SK-N-SH (cell line): ENCODE measurements around the gene NR6A1. TPM values are rescaled to one million over a fixed set of nuclear protein-coding genes. Genes with fewer than 3 reads are reported as not detected.

Experiments
- CTCF ChIA-PET: fragments of 300-600, 350-600 bp; formaldehyde crosslinking; extraction: SDS; loops from one replicate; lab custom pipeline; 2021; lab: Yijun Ruan, JAX
- POLR2A ChIA-PET: fragments of 350-600 bp; sonication (Branson Sonifier 250); formaldehyde crosslinking; extraction: SDS; loops from one replicate; lab custom pipeline; 2020; ENCODE audit warnings: antibody characterized with exemption, inconsistent platforms; lab: Yijun Ruan, JAX
- DNase-seq: peaks from one replicate; pipeline ENCODE4 v3.0.0; 2012
- H2AFZ ChIP-seq: fragments of 200-600 bp; sonication (generic); 2 replicates; pipeline ENCODE4 v1.8.1; 2016; ENCODE audit warnings: antibody characterized with exemption, mild to moderate bottlenecking, low read depth
- H3F3A ChIP-seq: fragments of 200-600 bp; sonication (generic); replicated peaks from 2 replicates; pipeline ENCODE3; 2016; ENCODE audit warnings: antibody characterized with exemption, mild to moderate bottlenecking; ENCODE audit not compliant: insufficient read depth
- H3K27ac ChIP-seq, 2 experiments: fragments of 200-500 bp in 1 of 2; fragments of 200-600 bp in 1 of 2; sonication (Bioruptor generic) in 1 of 2; sonication (generic), shearing (Covaris generic) in 1 of 2; 2 replicates each; pipeline versions ENCODE4 v1.5.1 to v1.6.1; 2014 to 2016; ENCODE audit warnings: low read depth in 2 of 2, inconsistent platforms in 1 of 2, low read length in 1 of 2, mild to moderate bottlenecking in 1 of 2, mixed read lengths in 1 of 2
- H3K27me3 ChIP-seq: fragments of 200-600 bp; sonication (generic), shearing (Covaris generic); 2 replicates; pipeline ENCODE4 v1.6.1; 2016; ENCODE audit warnings: mixed run types; ENCODE audit not compliant: insufficient read depth
- H3K36me3 ChIP-seq, 2 experiments: fragments of 200-500 bp in 1 of 2; fragments of 200-600 bp in 1 of 2; sonication (Bioruptor generic) in 1 of 2; sonication (generic) in 1 of 2; replicated peaks in 1 of 2; 2 replicates each; pipeline versions ENCODE3 to v1.5.1; 2014 to 2016; ENCODE audit warnings: low read length in 1 of 2, mild to moderate bottlenecking in 1 of 2; ENCODE audit not compliant: insufficient read depth in 2 of 2, control insufficient read depth in 1 of 2
- H3K4me1 ChIP-seq, 2 experiments: fragments of 200-500 bp in 1 of 2; fragments of 200-600 bp in 1 of 2; sonication (Bioruptor generic) in 1 of 2; sonication (generic), shearing (Covaris generic) in 1 of 2; 2 replicates each; pipeline versions ENCODE4 v1.5.1 to v1.6.1; 2014 to 2016; ENCODE audit warnings: low read depth in 1 of 2, low read length in 1 of 2, mixed run types in 1 of 2; ENCODE audit not compliant: insufficient read depth in 2 of 2, control insufficient read depth in 1 of 2
- H3K4me2 ChIP-seq: fragments of 200-600 bp; sonication (generic), shearing (Covaris generic); 2 replicates; pipeline ENCODE4 v1.6.1; 2017; ENCODE audit warnings: mixed run types
- H3K4me3 ChIP-seq, 2 experiments: fragments of 200-500 bp in 1 of 2; fragments of 200-600 bp in 1 of 2; sonication (Bioruptor generic) in 1 of 2; sonication (generic), shearing (Covaris generic) in 1 of 2; 2 replicates each; pipeline versions ENCODE4 v1.5.1 to v1.8.1; 2014 to 2016; ENCODE audit warnings: low read depth in 2 of 2, inconsistent platforms in 1 of 2, low read length in 1 of 2, mild to moderate bottlenecking in 1 of 2, mixed read lengths in 1 of 2, moderate library complexity in 1 of 2
- H3K79me2 ChIP-seq: fragments of 200-600 bp; sonication (generic); 2 replicates; pipeline ENCODE4 v1.8.1; 2017; ENCODE audit warnings: mild to moderate bottlenecking; ENCODE audit not compliant: insufficient read depth
- H3K9ac ChIP-seq: fragments of 200-600 bp; sonication (generic); 2 replicates; pipeline ENCODE4 v1.6.1; 2017; ENCODE audit warnings: mixed run types
- H3K9me2 ChIP-seq: fragments of 200-600 bp; sonication (generic); 2 replicates; pipeline ENCODE4 v1.6.1; 2017; ENCODE audit warnings: mixed run types
- H3K9me3 ChIP-seq: fragments of 200-600 bp; sonication (generic); 2 replicates; pipeline ENCODE4 v1.6.1; 2017; ENCODE audit warnings: mixed run types, mild to moderate bottlenecking, moderate library complexity
- H4K20me1 ChIP-seq: fragments of 200-600 bp; sonication (generic); 2 replicates; pipeline ENCODE4 v1.6.1; 2017; ENCODE audit warnings: mild to moderate bottlenecking, mixed run types; ENCODE audit not compliant: insufficient read depth
- ELF1 ChIP-seq: IDR thresholded peaks from 2 replicates; pipeline ENCODE4 v1.4.0; 2012
- EZH2phosphoT487 ChIP-seq: fragments of 200-600 bp; sonication (generic); IDR thresholded peaks from 2 replicates; pipeline ENCODE4 v1.6.1; 2017; ENCODE audit warnings: low read depth, mixed run types, mild to moderate bottlenecking, antibody characterized with exemption, moderate library complexity, borderline replicate concordance
- FOXJ3 ChIP-seq: sonication (generic); formaldehyde crosslinking; IDR thresholded peaks from 2 replicates; pipeline ENCODE4 v1.5.1; 2020; ENCODE audit warnings: mild to moderate bottlenecking, missing genetic modification reagents
- FOXM1 ChIP-seq: IDR thresholded peaks from 2 replicates; pipeline ENCODE4 v1.4.0; 2012; ENCODE audit warnings: low read depth, mild to moderate bottlenecking
- NFIC ChIP-seq: IDR thresholded peaks from 2 replicates; pipeline ENCODE4 v1.4.0; 2012; ENCODE audit warnings: borderline replicate concordance
- RAD21 ChIP-seq: IDR thresholded peaks from 2 replicates; pipeline ENCODE4 v1.6.1; 2012; ENCODE audit warnings: mild to moderate bottlenecking, low read length
- RCOR1 ChIP-seq: fragments of 150-350 bp; IDR thresholded peaks from 2 replicates; pipeline ENCODE4 v1.6.1; 2017; ENCODE audit warnings: antibody characterized with exemption, low read length
- REST ChIP-seq: IDR thresholded peaks from 2 replicates; pipeline ENCODE4 v1.6.1; 2012; ENCODE audit warnings: mild to moderate bottlenecking, low read depth, low read length, moderate library complexity
- RFX5 ChIP-seq: IDR thresholded peaks from 2 replicates; pipeline ENCODE4 v1.6.1; 2012; ENCODE audit warnings: mild to moderate bottlenecking, improper control_type of control experiment, low read length
- RXRA ChIP-seq: IDR thresholded peaks from 2 replicates; pipeline ENCODE4 v1.4.0; 2012; ENCODE audit warnings: low read depth, mild to moderate bottlenecking, borderline replicate concordance
- TAF1 ChIP-seq: IDR thresholded peaks from 2 replicates; pipeline ENCODE4 v1.6.1; 2012; ENCODE audit warnings: low read depth, mild to moderate bottlenecking, low read length, moderate library complexity, borderline replicate concordance
- TCF12 ChIP-seq: IDR thresholded peaks from 2 replicates; pipeline ENCODE4 v1.4.0; 2012
- WGBS: methylation state at CpG from one replicate; pipeline ENCODE4 v1.1.6; 2017; ENCODE audit warnings: low lambda C conversion rate; 5-methylcytosine and 5-hydroxymethylcytosine counted together
- polyA plus RNA-seq, 3 experiments: library from polyadenylated mRNA; depleted of rRNA; stranded (reverse); fragments of >200 nt; gene quantifications; 2 replicates each; pipeline ENCODE4 v1.2.3, GENCODE V29; 2012
- TF ChIP-seq, protein P1 (sequence below): fragments of 200-600 bp; sonication (generic); IDR thresholded peaks from 2 replicates; pipeline ENCODE4 v1.6.1; 2017; ENCODE audit warnings: antibody characterized with exemption, mild to moderate bottlenecking, moderate library complexity

The NR6A1 gene
- polyA plus RNA-seq, 1 of the 3 experiments (the other 2 are of a cell fraction): 1.2 TPM

DNA sequence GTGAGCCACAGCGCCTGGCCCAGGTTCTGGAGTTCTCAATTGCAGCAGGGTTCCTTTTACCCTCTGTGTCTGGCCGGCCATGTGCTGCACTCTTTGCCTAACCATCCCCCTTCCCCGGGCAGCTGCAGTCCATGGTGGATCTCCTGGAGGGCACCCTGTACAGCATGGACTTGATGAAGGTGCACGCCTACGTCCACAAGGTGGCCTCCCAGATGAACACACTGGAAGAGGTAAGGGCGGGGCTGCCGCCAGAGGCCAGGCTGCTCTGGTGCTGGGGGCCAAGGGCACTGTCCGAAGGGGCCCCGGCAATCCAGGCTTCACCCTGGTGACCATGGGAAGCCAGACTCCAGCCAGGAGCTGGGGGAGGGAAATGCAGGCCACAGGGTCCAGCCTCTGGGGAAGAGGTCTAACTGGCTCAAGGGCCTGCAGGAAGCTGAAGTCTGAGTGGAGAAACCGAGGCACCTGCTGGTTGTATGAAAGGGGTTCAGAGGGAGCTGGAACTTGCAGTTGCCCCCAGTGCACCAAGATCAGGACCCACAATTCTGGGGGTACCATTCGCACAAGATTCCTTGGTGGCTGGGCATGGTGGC, 23.9 kb upstream of the NR6A1 start:
- no peak for DNase-seq
- WGBS: 100% methylated on average over 2 of the region's 11 CpGs
- no peak overlapping the region for H3K4me2 ChIP-seq
- no peak overlapping the region for H3K9ac ChIP-seq
- H2AFZ ChIP-seq: no peak overlapping the region
- POLR2A ChIA-PET: no interaction called here
- H3K27ac ChIP-seq: no peak overlapping the region
- no peaks in the 10 kb centered on the region for H3K36me3 ChIP-seq
- no peak for TF ChIP-seq EZH2phosphoT487
- no peak for TF ChIP-seq RCOR1
- TF ChIP-seq FOXM1: no peak
- TF ChIP-seq FOXJ3 (CRISPR knock-in tag): no peak
- TF ChIP-seq TAF1: no peak
- TF ChIP-seq TCF12: no peak
- no peak for TF ChIP-seq ELF1
- TF ChIP-seq NFIC: no peak
- no peak for TF ChIP-seq RFX5
- TF ChIP-seq RAD21: no peak
- no peak for TF ChIP-seq REST
- no peak for TF ChIP-seq RXRA
- TF ChIP-seq, protein P1, sequence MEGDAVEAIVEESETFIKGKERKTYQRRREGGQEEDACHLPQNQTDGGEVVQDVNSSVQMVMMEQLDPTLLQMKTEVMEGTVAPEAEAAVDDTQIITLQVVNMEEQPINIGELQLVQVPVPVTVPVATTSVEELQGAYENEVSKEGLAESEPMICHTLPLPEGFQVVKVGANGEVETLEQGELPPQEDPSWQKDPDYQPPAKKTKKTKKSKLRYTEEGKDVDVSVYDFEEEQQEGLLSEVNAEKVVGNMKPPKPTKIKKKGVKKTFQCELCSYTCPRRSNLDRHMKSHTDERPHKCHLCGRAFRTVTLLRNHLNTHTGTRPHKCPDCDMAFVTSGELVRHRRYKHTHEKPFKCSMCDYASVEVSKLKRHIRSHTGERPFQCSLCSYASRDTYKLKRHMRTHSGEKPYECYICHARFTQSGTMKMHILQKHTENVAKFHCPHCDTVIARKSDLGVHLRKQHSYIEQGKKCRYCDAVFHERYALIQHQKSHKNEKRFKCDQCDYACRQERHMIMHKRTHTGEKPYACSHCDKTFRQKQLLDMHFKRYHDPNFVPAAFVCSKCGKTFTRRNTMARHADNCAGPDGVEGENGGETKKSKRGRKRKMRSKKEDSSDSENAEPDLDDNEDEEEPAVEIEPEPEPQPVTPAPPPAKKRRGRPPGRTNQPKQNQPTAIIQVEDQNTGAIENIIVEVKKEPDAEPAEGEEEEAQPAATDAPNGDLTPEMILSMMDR: no peak
- peaks cover 4 to 15% of the 10 kb centered on the region in 2 experiments; a peak in 3 of 4 replicates for H3K4me1 ChIP-seq
- no peaks in the 10 kb centered on the region for H3K79me2 ChIP-seq
- no peaks in the 10 kb centered on the region for H3K27me3 ChIP-seq
- H4K20me1 ChIP-seq: no peaks in the 10 kb centered on the region
- CTCF ChIA-PET: interaction anchor here (1.4 to 20.5 kb wide), 3 partner anchors 20 to 58 kb away, joined by 4 to 215 read pairs (median 81); partner anchors contain the start of genes NR6A1, OLFML2A and WDR38
- no peak overlapping the region for H3K4me3 ChIP-seq
- no peaks in the 10 kb centered on the region for H3K9me3 ChIP-seq
- no peaks in the 10 kb centered on the region for H3K9me2 ChIP-seq
- H3F3A ChIP-seq: peaks cover 6% of the 10 kb centered on the region
